ENCODE results near the gene ITSN1. TPM values are rescaled to one million over a fixed set of nuclear protein-coding genes. Genes with fewer than 3 reads are reported as not detected.

The ITSN1 gene
- total and polyA plus RNA-seq, 2 experiments from 2014 or later: 35.5 to 57.1 TPM

- DNase-seq: no peak
- peaks cover 22% of the 10 kb centered on the region for H3K4me1 ChIP-seq (ENCODE audit: insufficient read depth)
- H4K20me1 ChIP-seq (ENCODE audit: insufficient read depth): no peaks in the 10 kb centered on the region
- no peak overlapping the region for H2AFZ ChIP-seq
- no peak overlapping the region for H3K27ac ChIP-seq
- in situ Hi-C loops (cut with MboI): no loop called here
- H3K9me2 ChIP-seq (ENCODE audit: insufficient read depth): no peaks in the 10 kb centered on the region
- peaks cover 4% of the 10 kb centered on the region; the same call in 1 of the 2 replicates for H3F3A ChIP-seq (ENCODE audit: insufficient read depth)
- H3K79me2 ChIP-seq (ENCODE audit: insufficient read depth): no peaks in the 10 kb centered on the region
- WGBS, 2 experiments (ENCODE audit: low coverage in 1 of 2, low lambda C conversion rate in 2 of 2, missing lambda C conversion rate in 2 of 2): 93% methylated on average over 18 of the region's 18 CpGs
- TF ChIP-seq EZH2phosphoT487 (IDR thresholded peaks at IDR 0.05; ENCODE audit: insufficient read depth, low read depth) (no peak), EZH2 (IDR thresholded peaks at IDR 0.05; ENCODE audit: insufficient read depth, poor library complexity, severe bottlenecking) (no peak)
- no peak overlapping the region for H3K9ac ChIP-seq
- H3K27me3 ChIP-seq (replicated peaks; ENCODE audit: insufficient read depth): no peaks in the 10 kb centered on the region
- H3K36me3 ChIP-seq (ENCODE audit: low read depth): peaks cover 40% of the 10 kb centered on the region
- H3K4me3 ChIP-seq: no peak overlapping the region
- no peaks in the 10 kb centered on the region for H3K9me3 ChIP-seq (ENCODE audit: low read depth)
- no peak overlapping the region for H3K4me2 ChIP-seq (ENCODE audit: unreplicated experiment)
Observed at GRCh38 chr21:33771976-33772375, 129.7 kb downstream of the ITSN1 start.

GRCh38 chr21:33774551-33774950 is 132.2 kb downstream of the ITSN1 start:
- DNase-seq: no peak
- Histone ChIP-seq H3K27ac (no peak overlapping the region), H3F3A (ENCODE audit: insufficient read depth) (no peaks in the 10 kb centered on the region), H3K9me2 (ENCODE audit: insufficient read depth) (no peaks in the 10 kb centered on the region), H3K4me2 (ENCODE audit: unreplicated experiment) (no peak overlapping the region), H3K9me3 (ENCODE audit: low read depth) (no peaks in the 10 kb centered on the region), H3K27me3 (replicated peaks; ENCODE audit: insufficient read depth) (no peaks in the 10 kb centered on the region), H2AFZ (no peak overlapping the region), H3K4me1 (ENCODE audit: insufficient read depth) (no peaks in the 10 kb centered on the region), H3K79me2 (ENCODE audit: insufficient read depth) (peaks cover 6% of the 10 kb centered on the region; the same call in 1 of the 2 replicates), H4K20me1 (ENCODE audit: insufficient read depth) (no peaks in the 10 kb centered on the region), H3K9ac (no peak overlapping the region), H3K36me3 (ENCODE audit: low read depth) (peaks cover 51% of the 10 kb centered on the region), H3K4me3 (no peak overlapping the region)
- 97 to 98% methylated on average over 4 of the region's 4 CpGs for WGBS, 2 experiments (ENCODE audit: low coverage in 1 of 2, low lambda C conversion rate in 2 of 2, missing lambda C conversion rate in 2 of 2)
- in situ Hi-C loops (cut with MboI): no loop called here
- TF ChIP-seq EZH2phosphoT487 (IDR thresholded peaks at IDR 0.05; ENCODE audit: insufficient read depth, low read depth) (no peak), EZH2 (IDR thresholded peaks at IDR 0.05; ENCODE audit: insufficient read depth, poor library complexity, severe bottlenecking) (no peak)

DNA sequence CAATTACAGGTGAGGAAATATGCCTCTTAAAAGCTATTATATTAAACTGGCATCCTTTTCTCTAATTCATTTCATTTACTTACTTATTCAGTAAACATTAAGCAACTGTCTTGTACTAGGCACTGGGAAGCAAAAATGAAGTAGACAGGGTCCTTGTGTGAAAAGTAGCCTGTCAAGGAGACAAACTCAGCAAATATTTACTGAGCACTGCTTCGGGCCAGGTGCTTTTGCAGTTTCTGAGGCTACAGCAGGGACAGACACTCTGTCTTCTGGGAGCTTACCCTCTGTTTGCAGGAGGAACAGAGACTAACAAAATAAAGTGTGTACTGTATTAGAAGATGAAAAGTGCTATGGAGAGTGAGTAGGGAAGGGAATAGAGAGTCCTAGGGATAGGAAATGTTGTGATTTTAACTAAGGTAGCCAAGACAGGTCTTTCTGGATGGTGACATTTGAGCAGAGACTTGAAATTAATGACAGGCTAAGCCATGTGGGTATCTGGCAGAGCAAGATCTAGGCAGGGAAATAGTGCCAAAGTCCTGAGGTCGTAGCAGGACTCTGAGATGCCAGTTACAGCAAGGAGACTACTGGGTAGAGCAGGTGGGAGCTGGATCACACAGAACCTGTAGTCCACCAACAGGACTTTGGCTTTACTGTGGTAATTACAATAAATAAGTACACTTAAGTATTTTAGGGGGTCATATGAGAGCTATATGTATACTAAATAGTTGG is 133.0 kb downstream of the ITSN1 start:
- TF ChIP-seq EZH2 (IDR thresholded peaks at IDR 0.05; ENCODE audit: insufficient read depth, poor library complexity, severe bottlenecking) (no peak), EZH2phosphoT487 (IDR thresholded peaks at IDR 0.05; ENCODE audit: insufficient read depth, low read depth) (no peak)
- Histone ChIP-seq H3F3A (ENCODE audit: insufficient read depth) (no peaks in the 10 kb centered on the region), H3K9me2 (ENCODE audit: insufficient read depth) (no peaks in the 10 kb centered on the region), H3K9me3 (ENCODE audit: low read depth) (no peaks in the 10 kb centered on the region), H3K4me2 (ENCODE audit: unreplicated experiment) (no peak overlapping the region), H3K27me3 (replicated peaks; ENCODE audit: insufficient read depth) (no peaks in the 10 kb centered on the region), H3K36me3 (ENCODE audit: low read depth) (peaks cover 51% of the 10 kb centered on the region), H4K20me1 (ENCODE audit: insufficient read depth) (no peaks in the 10 kb centered on the region), H3K4me3 (no peak overlapping the region), H3K27ac (no peak overlapping the region), H3K79me2 (ENCODE audit: insufficient read depth) (peaks cover 6% of the 10 kb centered on the region; the same call in 1 of the 2 replicates), H2AFZ (no peak overlapping the region), H3K4me1 (ENCODE audit: insufficient read depth) (peaks cover under 1% of the 10 kb centered on the region; the same call in 1 of the 2 replicates), H3K9ac (no peak overlapping the region)
- WGBS, 2 experiments (ENCODE audit: low coverage in 1 of 2, low lambda C conversion rate in 2 of 2, missing lambda C conversion rate in 2 of 2): 76 to 78% methylated on average over 2 of the region's 2 CpGs
- in situ Hi-C loops (cut with MboI): no loop called here
- DNase-seq: no peak

DNA sequence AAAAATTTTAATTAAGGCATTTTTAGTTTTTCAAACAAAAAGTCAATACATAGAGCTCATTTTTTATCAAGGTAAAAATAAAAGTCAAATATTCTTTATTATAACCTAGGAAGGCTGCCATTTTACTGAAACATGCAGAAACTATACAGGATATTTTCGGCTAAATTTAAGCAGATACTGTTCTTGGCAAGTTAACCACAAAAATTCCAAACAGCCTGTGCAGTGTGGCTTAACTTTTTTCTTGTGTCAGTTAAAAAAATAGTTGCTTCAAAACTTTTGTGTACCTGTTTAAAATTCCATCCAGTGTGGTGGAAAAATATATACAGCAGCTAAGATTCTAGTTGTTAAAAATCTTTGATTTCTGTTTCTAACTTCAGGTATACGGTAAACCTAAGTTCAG is 138.3 kb downstream of the ITSN1 start:
- DNase-seq: peak; percentile 35
- no peaks in the 10 kb centered on the region for H3K27me3 ChIP-seq (replicated peaks; ENCODE audit: insufficient read depth)

More for the DNA sequence above, 138.3 kb downstream of the ITSN1 start:
- in situ Hi-C loops (cut with MboI): no loop called here
- Histone ChIP-seq H3K9me2 (ENCODE audit: insufficient read depth) (no peaks in the 10 kb centered on the region), H4K20me1 (ENCODE audit: insufficient read depth) (no peaks in the 10 kb centered on the region), H3K4me3 (no peak overlapping the region), H3K4me1 (ENCODE audit: insufficient read depth) (peaks cover 9% of the 10 kb centered on the region), H3F3A (ENCODE audit: insufficient read depth) (0 out of 2 replicates have a peak, but pooled peaks cover 4% of the 10 kb centered on the region), H2AFZ (no peak overlapping the region), H3K36me3 (ENCODE audit: low read depth) (peaks cover 15% of the 10 kb centered on the region), H3K9ac (no peak overlapping the region), H3K4me2 (ENCODE audit: unreplicated experiment) (peak overlapping the region; percentile 34), H3K27ac (no peak overlapping the region), H3K79me2 (ENCODE audit: insufficient read depth) (peaks cover 9% of the 10 kb centered on the region; the same call in 1 of the 2 replicates), H3K9me3 (ENCODE audit: low read depth) (no peaks in the 10 kb centered on the region)
- no peak for TF ChIP-seq EZH2 (IDR thresholded peaks at IDR 0.05; ENCODE audit: insufficient read depth, poor library complexity, severe bottlenecking)
- no peak for TF ChIP-seq EZH2phosphoT487 (IDR thresholded peaks at IDR 0.05; ENCODE audit: insufficient read depth, low read depth)
- WGBS, 2 experiments (ENCODE audit: low coverage in 1 of 2, low lambda C conversion rate in 2 of 2, missing lambda C conversion rate in 2 of 2): 55 to 61% methylated on average over 2 of the region's 2 CpGs
